C4-2B (cell line): ENCODE results near the gene HDAC4.

Experiments
- H3K27ac ChIP-seq: fragments of 450-650 bp; 2 replicates; pipeline ENCODE4 v1.5.1; 2017
- CTCF ChIP-seq: fragments of 450-650 bp; conservative IDR thresholded peaks from 2 replicates; pipeline ENCODE4 v1.5.1; 2017; ENCODE audit warnings: mild to moderate bottlenecking
- ZFX ChIP-seq: fragments of 450-650 bp; IDR thresholded peaks from 2 replicates; pipeline ENCODE4 v1.6.1; 2017

Gene HDAC4

GRCh38 chr2:239118264-239118663 is 282.6 kb downstream of the HDAC4 start:
- TF ChIP-seq CTCF (no peak), ZFX (no peak)
- H3K27ac ChIP-seq: no peak overlapping the region

- no peak overlapping the region for H3K27ac ChIP-seq
- no peak for TF ChIP-seq ZFX
- no peak for TF ChIP-seq CTCF
These were observed 283.0 kb downstream of the HDAC4 start for GRCh38 chr2:239117831-239118230.

GRCh38 chr2:239116456-239117246 is 284.2 kb downstream of the HDAC4 start:
- TF ChIP-seq CTCF (no peak), ZFX (no peak)
- no peak overlapping the region for H3K27ac ChIP-seq

GRCh38 chr2:239115616-239116015 is 285.2 kb downstream of the HDAC4 start:
- TF ChIP-seq CTCF (no peak), ZFX (no peak)

GRCh38 chr2:239114616-239115265 is 286.1 kb downstream of the HDAC4 start:
- TF ChIP-seq CTCF (no peak), ZFX (no peak)
- no peak overlapping the region for H3K27ac ChIP-seq

More at GRCh38 chr2:239115616-239116015, 285.2 kb downstream of the HDAC4 start:
- H3K27ac ChIP-seq: no peak overlapping the region

GRCh38 chr2:239114119-239114581 is 286.7 kb downstream of the HDAC4 start:
- no peak overlapping the region for H3K27ac ChIP-seq
- TF ChIP-seq CTCF (no peak), ZFX (no peak)

- TF ChIP-seq CTCF: no peak
- TF ChIP-seq ZFX: no peak
- H3K27ac ChIP-seq: no peak overlapping the region
These were observed 287.2 kb downstream of the HDAC4 start for GRCh38 chr2:239113615-239114014.
